Adipocyte (in vitro differentiated cells): ENCODE results near the gene ANKRD52.
"Not testable (repeated sequence)": the region's sequence is repeated elsewhere in the genome, so short reads cannot be mapped to it uniquely, and the experiment has no call there.

ENCODE experiments used
- DNase-seq: peaks from one replicate; pipeline ENCODE4 v3.0.0-alpha.2; 2015; ENCODE audit warnings: low read depth
- H3K27me3 ChIP-seq: replicated peaks from 2 replicates; pipeline ENCODE4 v1.7.0; 2013; ENCODE audit warnings: mild to moderate bottlenecking, low read length, moderate library complexity; ENCODE audit not compliant: control insufficient read depth, insufficient read depth
- H3K36me3 ChIP-seq: 2 replicates; pipeline ENCODE4 v1.7.0; 2013; ENCODE audit warnings: low read length, mild to moderate bottlenecking, moderate library complexity; ENCODE audit not compliant: control insufficient read depth, insufficient read depth, severe bottlenecking
- H3K4me1 ChIP-seq: 2 replicates; pipeline ENCODE4 v1.7.0; 2013; ENCODE audit warnings: mild to moderate bottlenecking, low read length, moderate library complexity; ENCODE audit not compliant: control insufficient read depth, insufficient read depth
- H3K4me3 ChIP-seq: 2 replicates; pipeline ENCODE4 v1.7.0; 2013; ENCODE audit warnings: mild to moderate bottlenecking, low read length, moderate library complexity
- H3K9ac ChIP-seq: 2 replicates; pipeline ENCODE4 v1.7.0; 2013; ENCODE audit warnings: mild to moderate bottlenecking, low read length, moderate library complexity
- H3K9me3 ChIP-seq: 2 replicates; pipeline ENCODE4 v1.7.0; 2013; ENCODE audit warnings: mild to moderate bottlenecking, low read length, moderate library complexity; ENCODE audit not compliant: control insufficient read depth

ANKRD52 gene

DNA sequence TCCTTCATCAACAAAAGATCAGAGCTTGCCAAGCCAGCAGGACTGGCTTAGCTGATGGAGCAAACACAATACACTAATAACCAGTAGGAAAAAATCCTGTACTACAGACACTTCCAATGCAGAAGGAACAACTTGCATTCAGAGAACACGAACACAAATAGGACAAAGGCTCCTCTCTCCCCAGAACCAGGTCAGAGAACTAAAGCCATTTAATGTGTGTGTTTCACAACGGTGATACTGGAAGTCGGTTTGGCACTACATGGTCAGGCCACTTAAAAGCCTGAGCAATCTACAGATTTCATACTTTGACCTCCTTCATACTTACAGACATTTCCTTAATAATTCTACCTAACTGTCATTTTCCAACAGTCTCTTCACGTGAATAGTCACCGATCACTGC lies 35.6 kb upstream of the ANKRD52 start:
- no peak for DNase-seq
- no peaks in the 10 kb centered on the region for H3K27me3 ChIP-seq
- peak overlapping the region; percentile 62 for H3K9ac ChIP-seq
- H3K4me1 ChIP-seq, result peaks cover 48% of the 10 kb centered on the region
- H3K4me3 ChIP-seq, result no peak overlapping the region
- no peaks in the 10 kb centered on the region for H3K9me3 ChIP-seq
- peaks cover 30% of the 10 kb centered on the region for H3K36me3 ChIP-seq

DNA sequence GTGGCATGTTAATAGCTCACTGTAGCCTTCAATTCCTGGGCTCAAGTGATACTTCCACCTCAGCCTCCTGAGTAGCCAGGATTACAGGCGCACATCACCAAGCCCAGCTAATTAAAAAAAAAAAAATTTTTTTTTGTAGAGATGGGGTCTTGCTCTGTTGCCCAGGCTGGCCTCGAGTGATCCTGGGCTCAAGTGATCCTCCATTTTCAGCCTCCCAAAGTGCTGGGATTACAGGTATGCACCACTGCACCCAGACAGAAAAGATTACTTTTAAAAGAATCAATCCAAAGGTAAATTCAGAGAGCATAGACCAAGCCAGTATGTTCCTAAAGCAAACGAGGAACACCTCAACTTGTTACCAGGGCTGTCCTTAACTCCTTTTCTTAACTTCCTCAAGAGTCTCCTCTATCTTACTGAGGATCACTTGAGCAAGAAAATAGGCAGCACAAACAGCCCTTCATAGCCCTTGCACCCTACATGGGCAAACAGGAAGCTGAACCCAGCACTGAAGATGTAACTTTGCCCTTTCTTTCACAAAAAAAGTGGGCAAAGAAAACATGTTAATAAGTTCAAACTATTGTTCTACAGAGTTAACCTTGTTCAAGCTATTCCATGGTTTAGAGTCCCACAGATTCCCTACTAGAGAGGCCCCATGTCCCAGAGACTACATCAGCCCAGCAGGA lies 30.7 kb upstream of the ANKRD52 start:
- Histone ChIP-seq H3K9ac (no peak overlapping the region), H3K9me3 (no peaks in the 10 kb centered on the region), H3K36me3 (peaks cover 51% of the 10 kb centered on the region), H3K4me3 (no peak overlapping the region), H3K4me1 (peaks cover 41% of the 10 kb centered on the region), H3K27me3 (no peaks in the 10 kb centered on the region)
- DNase-seq, result no peak

DNA sequence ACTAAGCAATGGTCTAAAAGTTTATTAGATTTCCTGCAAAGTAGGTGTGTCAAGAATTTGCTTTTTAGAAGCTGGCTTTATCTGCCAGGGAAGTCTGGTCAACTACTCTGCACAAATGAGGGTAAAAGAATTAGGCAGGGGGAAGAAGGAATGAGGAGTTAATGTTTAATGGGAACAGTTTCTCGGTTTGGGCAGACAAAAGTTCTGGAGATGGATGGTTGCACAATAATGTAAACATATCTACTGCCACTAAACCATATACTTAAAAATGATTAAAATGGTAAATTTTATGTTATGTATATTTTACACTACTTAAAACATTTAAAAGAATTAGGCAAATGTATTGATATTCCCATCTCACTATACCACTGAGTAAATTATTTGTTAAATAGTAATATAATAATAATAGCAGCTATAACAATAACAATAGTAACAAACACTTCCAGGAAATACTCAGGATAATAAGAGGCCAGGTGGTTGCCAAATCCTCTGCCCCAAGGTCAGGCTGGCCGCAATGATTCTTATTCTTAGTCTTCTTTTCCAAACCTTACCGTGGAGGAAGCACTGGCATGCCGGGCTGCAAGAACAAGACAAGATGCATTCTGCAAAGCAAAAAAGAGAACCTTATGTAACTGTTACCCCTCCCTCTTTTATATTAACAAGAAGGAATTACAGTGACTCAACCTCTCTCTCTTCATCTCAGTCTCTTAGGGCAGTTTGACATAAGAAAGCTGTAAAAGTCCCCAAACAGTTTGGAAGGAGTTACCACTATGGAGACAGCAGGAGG lies 28.1 kb upstream of the ANKRD52 start:
- peaks cover 71% of the 10 kb centered on the region for H3K36me3 ChIP-seq
- no peak overlapping the region for H3K9ac ChIP-seq
- no peak overlapping the region for H3K4me3 ChIP-seq
- no peaks in the 10 kb centered on the region for H3K27me3 ChIP-seq
- DNase-seq, result no peak
- H3K9me3 ChIP-seq, result no peaks in the 10 kb centered on the region
- peaks cover 29% of the 10 kb centered on the region for H3K4me1 ChIP-seq

DNA sequence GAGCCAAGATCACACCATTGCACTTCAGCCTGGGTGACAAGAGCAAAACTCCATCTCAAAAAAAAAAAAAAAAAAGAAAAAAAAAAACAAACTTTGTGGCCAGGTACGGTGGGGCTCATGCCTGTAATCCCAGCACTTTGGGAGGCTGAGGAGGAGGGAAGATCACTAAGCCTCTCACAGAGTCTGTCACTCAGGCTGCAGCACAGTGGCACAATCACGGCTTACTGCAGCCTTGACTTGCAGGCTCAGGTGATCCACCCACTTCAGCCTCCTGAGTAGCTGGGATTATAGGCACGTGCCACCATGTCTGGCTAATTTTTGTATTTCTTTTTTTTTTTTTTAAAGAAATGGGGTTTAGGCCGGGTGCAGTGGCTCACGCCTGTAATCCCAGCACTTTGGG lies 26.1 kb upstream of the ANKRD52 start:
- H3K9ac ChIP-seq, H3K9me3 ChIP-seq, H3K4me3 ChIP-seq, H3K27me3 ChIP-seq, DNase-seq: not testable (repeated sequence)
- peaks cover 74% of the 10 kb centered on the region for H3K36me3 ChIP-seq
- H3K4me1 ChIP-seq, result peaks cover 26% of the 10 kb centered on the region

DNA sequence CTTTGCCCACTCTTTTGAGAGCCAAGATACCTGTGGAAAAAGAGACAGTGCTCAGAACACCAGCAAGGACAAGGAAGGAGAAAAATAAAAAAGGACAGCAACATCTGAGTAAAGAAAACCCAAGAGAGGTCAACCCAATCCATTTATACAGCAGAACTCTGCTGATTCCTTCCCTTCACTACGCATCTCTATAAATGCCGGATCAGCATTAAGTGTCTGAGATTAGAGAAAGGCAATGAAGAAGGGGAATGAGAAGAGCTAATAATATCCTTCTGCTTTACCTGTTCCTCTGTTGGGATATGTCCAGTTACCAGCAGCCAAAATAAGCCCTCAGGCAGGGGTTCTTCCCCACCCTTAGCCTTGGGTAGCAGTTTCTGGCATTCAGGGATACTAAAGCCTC lies 24.4 kb upstream of the ANKRD52 start:
- peaks cover 85% of the 10 kb centered on the region for H3K36me3 ChIP-seq
- no peaks in the 10 kb centered on the region for H3K9me3 ChIP-seq
- no peak overlapping the region for H3K9ac ChIP-seq
- H3K4me1 ChIP-seq, result peaks cover 25% of the 10 kb centered on the region
- H3K27me3 ChIP-seq, result no peaks in the 10 kb centered on the region
- no peak overlapping the region for H3K4me3 ChIP-seq
- DNase-seq, result no peak

DNA sequence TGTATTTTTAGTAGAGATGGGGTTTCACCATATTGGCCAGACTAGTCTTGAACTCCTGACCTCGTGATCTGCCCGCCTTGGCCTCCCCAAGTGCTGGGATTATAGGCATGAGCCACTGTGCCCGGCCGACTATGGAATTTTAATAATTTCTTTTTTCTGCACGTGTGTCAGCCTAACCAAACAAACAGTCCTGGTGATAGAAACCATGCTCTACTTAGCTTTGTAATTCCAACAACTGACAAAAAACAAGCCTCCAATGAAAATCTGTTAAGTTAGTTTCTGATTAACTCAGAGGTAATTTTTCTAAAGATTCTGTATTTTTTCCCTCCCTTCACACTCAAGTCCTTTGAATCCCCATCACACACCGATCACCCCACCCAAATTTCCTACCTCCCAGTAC lies 23.8 kb upstream of the ANKRD52 start:
- Histone ChIP-seq H3K4me3 (no peak overlapping the region), H3K4me1 (peaks cover 20% of the 10 kb centered on the region), H3K36me3 (peaks cover 88% of the 10 kb centered on the region), H3K9me3 (no peaks in the 10 kb centered on the region), H3K27me3 (no peaks in the 10 kb centered on the region), H3K9ac (no peak overlapping the region)
- no peak for DNase-seq

DNA sequence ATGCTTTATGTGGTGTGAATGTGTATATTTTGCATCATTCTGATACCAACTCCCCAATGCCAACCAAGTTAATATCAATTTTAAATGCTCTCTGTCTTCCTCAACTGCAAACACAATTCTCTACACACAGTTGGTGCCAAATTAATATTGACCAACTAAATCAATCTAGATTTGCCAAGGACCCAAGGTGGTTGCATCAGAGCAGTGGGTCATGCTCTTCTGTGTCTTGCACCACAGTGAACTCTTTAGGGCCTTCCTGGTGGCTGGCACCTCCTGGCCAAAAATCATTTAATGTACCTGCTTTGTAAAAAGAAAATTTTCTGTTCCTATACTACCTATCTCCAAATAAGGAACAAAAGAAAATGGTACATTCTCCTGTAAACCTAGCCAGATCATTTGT lies 22.7 kb upstream of the ANKRD52 start:
- DNase-seq, result no peak
- H3K9ac ChIP-seq, result no peak overlapping the region
- H3K4me1 ChIP-seq, result peaks cover 10% of the 10 kb centered on the region
- H3K9me3 ChIP-seq, result no peaks in the 10 kb centered on the region
- H3K36me3 ChIP-seq, result peaks cover 92% of the 10 kb centered on the region
- H3K4me3 ChIP-seq, result no peak overlapping the region
- H3K27me3 ChIP-seq, result no peaks in the 10 kb centered on the region

DNA sequence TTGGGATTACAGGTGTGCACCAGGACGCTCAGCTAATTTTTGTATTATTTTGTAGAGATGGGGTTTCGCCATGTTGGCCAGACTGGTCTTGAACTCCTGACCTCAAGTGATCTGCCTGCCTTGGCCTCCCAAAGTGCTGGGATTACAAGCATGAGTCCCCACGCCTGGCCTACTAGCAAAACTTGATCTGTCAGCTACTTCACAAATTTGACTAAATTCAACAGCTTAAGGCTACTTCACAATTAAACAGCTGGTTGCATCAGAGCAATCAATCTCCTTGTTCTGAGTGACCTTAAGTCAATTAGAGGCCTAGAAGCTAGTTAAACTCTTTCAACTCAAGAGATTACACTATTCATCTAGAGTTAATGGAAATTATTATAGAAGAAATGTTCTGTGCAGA lies 20.7 kb upstream of the ANKRD52 start:
- Histone ChIP-seq H3K9me3 (no peaks in the 10 kb centered on the region), H3K36me3 (peaks cover 96% of the 10 kb centered on the region), H3K4me3 (no peak overlapping the region), H3K9ac (no peak overlapping the region), H3K27me3 (no peaks in the 10 kb centered on the region), H3K4me1 (peaks cover 10% of the 10 kb centered on the region)
- no peak for DNase-seq

DNA sequence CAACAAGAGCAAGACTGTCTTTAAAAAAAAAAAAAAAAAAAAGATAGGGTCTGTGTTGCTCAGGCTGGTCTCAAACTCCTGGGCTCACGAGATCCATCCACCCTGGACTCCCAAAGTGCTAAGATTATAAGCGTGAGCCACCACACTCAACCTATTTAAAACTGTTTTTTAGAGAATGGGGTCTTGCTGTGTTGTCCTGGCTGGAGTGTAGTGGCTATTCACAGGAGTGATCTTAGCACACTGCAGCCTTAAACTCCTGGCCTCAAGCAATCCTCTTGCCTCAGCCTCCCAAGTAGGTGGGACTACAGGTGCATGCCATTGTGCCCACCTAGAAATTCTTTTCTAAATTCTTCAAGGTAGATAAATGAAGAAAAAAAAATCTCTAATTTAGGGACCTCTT lies 16.1 kb upstream of the ANKRD52 start:
- Histone ChIP-seq H3K9me3 (no peaks in the 10 kb centered on the region), H3K36me3 (peaks cover 93% of the 10 kb centered on the region), H3K4me3 (no peak overlapping the region), H3K9ac (no peak overlapping the region), H3K4me1 (peaks cover 13% of the 10 kb centered on the region), H3K27me3 (no peaks in the 10 kb centered on the region)
- no peak for DNase-seq

DNA sequence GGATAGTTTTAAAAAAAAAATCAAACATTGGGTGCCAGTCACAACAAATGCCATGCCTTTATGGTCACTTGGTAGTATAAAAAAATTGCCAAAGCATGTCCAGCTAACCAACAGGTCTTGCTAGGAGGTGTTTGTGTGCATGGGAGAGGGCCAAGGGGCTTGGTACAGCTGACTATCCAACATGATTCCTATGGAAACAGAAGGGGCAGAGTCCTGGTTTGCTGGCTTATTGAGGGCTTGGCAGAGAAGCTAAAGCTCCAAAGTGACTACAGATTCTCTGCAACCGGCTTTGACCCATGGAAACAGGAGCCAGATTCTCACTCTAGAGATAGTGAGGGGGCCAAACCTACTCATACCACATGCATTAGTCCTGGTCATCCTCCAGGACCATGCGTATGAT lies 14.3 kb upstream of the ANKRD52 start:
- H3K27me3 ChIP-seq, H3K4me3 ChIP-seq, DNase-seq, H3K9me3 ChIP-seq, H3K9ac ChIP-seq: not testable (repeated sequence)
- H3K4me1 ChIP-seq, result peaks cover 15% of the 10 kb centered on the region
- H3K36me3 ChIP-seq, result peaks cover 78% of the 10 kb centered on the region

DNA sequence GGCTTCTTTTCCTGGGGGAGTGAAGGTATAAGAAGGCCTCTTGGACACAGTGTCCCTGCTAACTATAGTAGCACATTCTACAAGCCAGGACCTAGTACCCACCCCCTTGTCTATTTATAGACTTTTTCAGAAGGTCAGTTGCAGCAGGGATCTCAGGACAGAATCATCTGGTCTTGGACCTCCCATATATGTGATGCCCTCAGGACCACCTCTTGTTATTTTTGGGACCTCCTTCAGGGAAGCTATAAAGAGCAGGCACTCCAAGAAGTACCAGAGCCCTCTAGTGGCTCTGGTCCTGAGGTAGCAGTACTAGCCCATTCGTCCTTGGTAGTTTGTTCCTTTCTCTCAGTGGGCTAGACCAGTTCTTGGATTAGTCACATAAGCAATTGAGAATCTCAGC lies 12.8 kb upstream of the ANKRD52 start:
- H3K9me3 ChIP-seq, result no peaks in the 10 kb centered on the region
- peaks cover 66% of the 10 kb centered on the region for H3K36me3 ChIP-seq
- peaks cover 22% of the 10 kb centered on the region for H3K4me1 ChIP-seq
- H3K27me3 ChIP-seq, result no peaks in the 10 kb centered on the region
- no peak overlapping the region for H3K4me3 ChIP-seq
- peak; percentile 39 for DNase-seq
- H3K9ac ChIP-seq, result no peak overlapping the region
